NCI-H460 (cell line): Measurements from ENCODE around the gene CX3CL1. TPM values are rescaled to one million over a fixed set of nuclear protein-coding genes. Genes with fewer than 3 reads are reported as not detected.
"Not testable (repeated sequence)": the region's sequence is repeated elsewhere in the genome, so short reads cannot be mapped to it uniquely, and the experiment has no call there.

Experiments used
- DNase-seq: peaks from one replicate; pipeline ENCODE4 v3.0.0-alpha.2; 2016; ENCODE audit warnings: low read depth; ENCODE audit errors: extremely low read depth
- total RNA-seq: library from RNA; depleted of rRNA; stranded (reverse); fragments of >200 nt; shearing (Covaris generic); gene quantifications from 2 replicates; pipeline ENCODE4 v1.2.3, GENCODE V29; 2014

The CX3CL1 gene
- total RNA-seq, 1 experiment from 2014 or later = not detected

- DNase-seq = no peak
Observed at GRCh38 chr16:57356547-57356946, 15.7 kb upstream of the CX3CL1 start.

- no peak for DNase-seq
Observed at GRCh38 chr16:57357330-57358085, 14.8 kb upstream of the CX3CL1 start.

DNA sequence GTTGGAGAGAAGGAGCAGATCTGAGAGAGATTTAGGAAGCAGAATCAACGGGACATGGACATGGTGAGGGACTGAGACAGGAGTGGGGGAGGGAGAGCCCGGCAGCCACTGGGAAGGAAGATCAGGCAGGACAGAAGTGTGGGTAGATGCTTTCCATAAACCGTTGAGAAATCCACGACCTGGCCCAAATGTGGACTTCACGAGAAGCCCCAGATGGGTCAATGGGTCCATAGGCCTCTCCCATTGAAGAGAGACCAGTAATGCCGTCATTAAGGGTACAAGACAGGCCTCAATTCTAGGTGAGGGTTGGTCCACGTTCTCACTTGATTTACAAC is 14.2 kb upstream of the CX3CL1 start:
- no peak for DNase-seq

- DNase-seq = no peak
Observed at GRCh38 chr16:57358527-57359095, 13.7 kb upstream of the CX3CL1 start, which contains the start of gene CCL22. Gene CCL22, plus strand, starts transcription at chr16:57358783. Its CDS starts 34 bp downstream, at chr16:57358817.

DNA sequence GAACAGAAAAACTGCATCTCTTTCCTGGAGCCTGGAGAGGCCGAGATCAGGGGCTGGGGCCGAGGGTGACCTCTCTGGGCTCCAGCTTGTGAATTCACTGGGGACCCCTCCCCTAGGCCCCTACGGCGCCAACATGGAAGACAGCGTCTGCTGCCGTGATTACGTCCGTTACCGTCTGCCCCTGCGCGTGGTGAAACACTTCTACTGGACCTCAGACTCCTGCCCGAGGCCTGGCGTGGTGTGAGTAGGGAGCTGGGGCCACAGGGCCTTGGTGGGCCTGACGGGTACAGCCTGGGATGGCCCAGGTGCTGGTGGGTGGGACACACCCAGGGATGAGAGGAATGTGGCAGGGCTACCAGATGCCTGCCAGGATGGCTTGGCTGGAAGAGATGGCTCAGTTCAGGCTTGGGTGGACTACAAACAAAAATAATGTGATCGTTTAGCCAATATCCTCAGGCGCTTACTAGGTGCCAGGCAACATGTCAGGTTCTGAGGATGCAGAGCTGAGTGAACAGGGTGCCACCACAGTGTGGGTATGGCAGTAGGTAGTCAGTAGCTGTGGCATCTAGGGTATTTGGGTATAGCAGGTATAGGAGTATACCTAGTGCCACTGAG is 11.9 kb upstream of the CX3CL1 start:
- DNase-seq = no peak

GRCh38 chr16:57361404-57361803 is 10.9 kb upstream of the CX3CL1 start:
- DNase-seq = no peak

DNA sequence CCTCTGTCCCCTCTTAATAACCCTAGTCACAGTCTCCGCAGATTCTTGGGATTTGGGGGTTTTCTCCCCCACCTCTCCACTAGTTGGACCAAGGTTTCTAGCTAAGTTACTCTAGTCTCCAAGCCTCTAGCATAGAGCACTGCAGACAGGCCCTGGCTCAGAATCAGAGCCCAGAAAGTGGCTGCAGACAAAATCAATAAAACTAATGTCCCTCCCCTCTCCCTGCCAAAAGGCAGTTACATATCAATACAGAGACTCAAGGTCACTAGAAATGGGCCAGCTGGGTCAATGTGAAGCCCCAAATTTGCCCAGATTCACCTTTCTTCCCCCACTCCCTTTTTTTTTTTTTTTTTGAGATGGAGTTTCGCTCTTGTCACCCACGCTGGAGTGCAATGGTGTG is 8.1 kb upstream of the CX3CL1 start:
- DNase-seq = no peak

DNA sequence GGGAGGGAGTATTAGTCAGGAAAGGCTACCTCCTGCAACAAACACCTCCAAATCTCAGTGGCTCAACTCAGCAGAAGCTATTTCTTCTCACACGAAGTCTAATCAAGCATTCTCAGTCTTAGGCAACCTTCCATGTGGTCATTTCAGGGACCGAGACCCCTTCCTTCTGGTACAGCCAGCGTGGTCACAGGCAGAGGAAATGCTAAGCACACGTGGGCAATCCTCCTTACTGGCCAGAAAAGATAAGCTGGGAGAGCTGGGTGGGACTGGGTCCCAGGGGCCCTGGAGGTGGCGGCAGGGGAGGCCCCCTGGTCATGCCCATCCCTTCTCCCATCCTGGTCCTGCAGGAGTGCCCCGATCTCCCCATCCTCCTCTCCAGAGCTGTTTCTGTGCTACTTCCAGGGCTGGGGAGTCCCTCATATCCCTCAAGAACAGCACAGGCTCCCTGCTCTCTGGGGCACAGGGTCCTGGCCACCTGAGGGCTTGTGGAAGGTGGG is 5.7 kb upstream of the CX3CL1 start:
- no peak for DNase-seq

- no peak for DNase-seq
Observed at GRCh38 chr16:57367116-57367752, 5.1 kb upstream of the CX3CL1 start.

DNA sequence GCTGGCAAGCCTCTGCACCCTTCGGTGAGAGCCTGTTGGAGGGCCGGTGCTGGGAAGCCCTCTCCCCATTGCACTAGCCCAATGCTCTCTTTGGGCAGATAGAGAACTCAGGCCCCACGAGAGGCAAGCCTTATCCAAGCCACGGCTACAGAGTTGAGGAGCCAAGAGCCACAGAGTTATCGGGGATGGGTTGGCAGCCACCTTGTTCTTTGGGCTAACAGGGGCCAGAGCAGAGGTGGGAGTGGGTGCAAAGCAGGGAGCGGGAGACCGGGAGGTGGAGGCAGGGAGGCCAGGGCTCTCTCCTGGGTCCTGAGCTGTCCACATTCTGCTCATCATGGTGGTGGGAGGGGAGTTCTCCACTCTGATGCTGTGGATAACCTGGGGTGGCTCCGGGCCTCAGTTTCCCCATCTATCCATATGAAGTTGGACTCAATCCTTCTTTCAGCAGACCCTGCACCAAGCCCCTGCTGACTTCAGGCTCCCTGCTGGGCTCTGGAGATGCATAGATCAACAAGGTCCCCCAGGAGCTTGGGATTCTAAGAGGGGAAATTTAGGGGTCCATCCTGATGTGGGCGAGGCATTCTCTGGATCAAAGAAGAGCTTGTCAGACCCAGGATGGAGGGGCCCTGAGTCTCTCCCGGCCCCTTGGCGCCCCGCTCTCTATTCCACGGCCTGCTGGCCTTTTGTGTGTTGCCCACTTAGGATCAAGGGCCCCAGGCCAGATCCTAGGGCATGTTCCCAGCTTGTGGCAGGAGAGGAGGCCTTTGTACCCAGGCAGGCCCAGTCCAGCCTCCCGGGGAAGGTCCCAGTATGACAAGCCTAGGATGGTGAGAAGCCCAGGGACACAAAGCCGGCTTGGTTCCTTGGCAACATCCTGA is 557 bp upstream of the CX3CL1 start:
- no peak for DNase-seq

- no peak for DNase-seq
Observed at GRCh38 chr16:57373117-57373947, 1.0 kb downstream of the CX3CL1 start.

- no peak for DNase-seq
Observed at GRCh38 chr16:57374067-57374534, 1.8 kb downstream of the CX3CL1 start.

DNA sequence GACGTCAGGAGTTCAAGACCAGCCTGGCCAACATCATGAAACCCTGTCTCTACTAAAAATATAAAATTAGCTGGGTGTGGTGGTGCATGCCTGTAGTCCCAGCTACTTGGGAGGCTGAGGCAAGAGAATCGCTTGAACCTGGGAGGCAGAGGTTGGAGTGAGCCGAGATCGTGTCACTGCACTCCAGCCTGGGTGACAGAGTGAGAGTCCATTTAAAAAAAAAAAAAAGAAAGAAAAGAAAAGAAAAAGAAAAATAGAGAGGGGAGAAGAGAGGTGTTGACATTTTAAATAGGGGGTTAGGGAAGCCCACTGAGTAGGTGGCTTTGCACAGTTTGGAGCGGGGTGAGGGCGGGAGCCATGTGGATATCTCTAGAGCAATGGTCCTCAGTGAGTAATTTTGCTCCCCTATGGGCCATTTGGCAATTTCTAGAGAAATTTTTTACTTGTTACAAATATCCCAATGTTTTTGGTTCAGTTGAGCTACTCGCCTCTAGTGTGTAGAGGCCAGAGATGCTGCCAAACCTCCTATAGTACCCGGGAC is 2.7 kb downstream of the CX3CL1 start:
- not testable (repeated sequence) for DNase-seq

DNA sequence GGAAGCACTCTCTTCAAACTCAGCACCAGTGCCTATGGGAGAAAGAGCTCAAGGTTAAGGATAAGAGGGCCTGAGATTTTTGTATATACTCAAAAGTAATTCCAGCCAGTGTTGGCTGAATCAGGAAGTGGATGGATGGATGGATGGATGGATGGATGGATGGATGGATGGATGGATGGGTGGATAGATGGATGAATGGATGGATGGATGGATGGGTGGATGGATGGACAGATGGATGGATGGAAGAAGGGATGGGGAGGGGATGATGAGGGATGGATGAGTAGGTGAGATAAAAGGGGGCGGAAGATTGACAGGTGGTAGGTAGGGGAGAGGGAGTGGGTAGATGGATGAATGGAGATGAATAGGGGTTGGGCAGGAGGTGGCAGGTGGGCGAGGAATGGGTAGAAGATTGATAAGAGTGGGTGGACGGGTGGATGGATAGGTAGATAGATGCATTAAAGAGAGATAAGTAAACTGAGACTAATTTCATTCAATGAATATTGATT is 4.1 kb downstream of the CX3CL1 start:
- no peak for DNase-seq

- no peak for DNase-seq
Observed at GRCh38 chr16:57377080-57377841, 5.0 kb downstream of the CX3CL1 start.

- no peak for DNase-seq
Observed at GRCh38 chr16:57379579-57379978, 7.3 kb downstream of the CX3CL1 start.

DNA sequence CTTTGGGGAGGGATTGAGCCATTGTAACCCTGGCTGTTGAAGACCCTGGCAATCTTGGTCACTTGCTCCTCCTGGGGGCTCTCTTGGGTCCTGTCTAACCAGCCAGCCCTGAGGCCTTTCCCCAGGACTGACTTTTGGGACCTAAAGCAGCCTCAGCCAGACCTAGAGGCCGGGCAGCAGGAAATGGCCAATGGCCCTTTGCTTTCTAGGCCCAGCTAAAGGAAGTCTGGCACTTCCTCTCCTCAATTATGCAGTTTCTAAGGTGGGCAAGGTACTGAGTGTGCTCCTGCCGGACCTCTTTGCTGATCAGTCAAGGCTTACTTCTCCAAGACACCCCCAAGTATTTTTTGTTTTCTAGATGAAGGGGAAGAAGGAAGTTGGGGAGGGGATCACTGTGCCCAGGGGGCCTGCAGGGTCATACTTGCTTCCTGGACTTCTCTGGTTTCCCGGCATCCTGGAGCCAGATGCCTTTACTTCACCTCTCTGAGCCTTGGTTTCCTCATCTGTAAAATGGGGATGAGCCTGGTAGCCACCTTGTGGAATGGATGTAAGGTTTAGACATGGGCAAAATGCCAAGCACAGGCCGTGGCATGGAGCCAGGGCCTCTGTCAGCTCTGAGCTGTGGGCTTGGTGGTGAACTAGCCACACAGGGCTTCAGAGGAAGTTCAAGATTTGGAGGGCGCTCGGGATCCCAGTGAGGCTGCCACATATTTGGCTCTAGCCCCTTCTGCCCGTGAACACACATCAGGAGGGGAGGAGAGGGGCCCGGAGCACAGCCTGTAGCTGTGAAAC is 8.6 kb downstream of the CX3CL1 start:
- DNase-seq = no peak
